Parathyroid adenoma (tissue), 2 donors: ENCODE results near the gene ZCCHC7.

ENCODE experiments used
- H2AFZ ChIP-seq: fragments of 300-600 bp; sonication (generic); one replicate; pipeline ENCODE4 v1.7.0; 2017; ENCODE audit warnings: antibody characterized with exemption, mild to moderate bottlenecking
- H3K27ac ChIP-seq: fragments of 300-600 bp; sonication (generic); one replicate; pipeline ENCODE4 v1.7.0; 2017
- H3K27me3 ChIP-seq: fragments of 300-600 bp; sonication (generic); one replicate; pipeline ENCODE4 v1.7.0; 2017; ENCODE audit warnings: low read length; ENCODE audit not compliant: control insufficient read depth, insufficient read depth
- H3K36me3 ChIP-seq: fragments of 300-600 bp; sonication (generic); one replicate; pipeline ENCODE4 v1.7.0; 2017; ENCODE audit warnings: low read length; ENCODE audit not compliant: control insufficient read depth, insufficient read depth
- H3K4me1 ChIP-seq: fragments of 300-600 bp; sonication (generic); one replicate; pipeline ENCODE4 v1.7.0; 2017; ENCODE audit warnings: control low read depth
- H3K4me2 ChIP-seq: fragments of 300-600 bp; sonication (generic); one replicate; pipeline ENCODE4 v1.7.0; 2017; ENCODE audit warnings: low read length
- H3K4me3 ChIP-seq: fragments of 300-600 bp; sonication (generic); one replicate; pipeline ENCODE4 v1.7.0; 2017; ENCODE audit warnings: low read depth, low read length
- H3K79me2 ChIP-seq: fragments of 300-600 bp; sonication (generic); one replicate; pipeline ENCODE4 v1.7.0; 2017; ENCODE audit warnings: control low read depth
- H3K9ac ChIP-seq: fragments of 300-600 bp; sonication (generic); one replicate; pipeline ENCODE4 v1.7.0; 2017; ENCODE audit warnings: mild to moderate bottlenecking
- H3K9me3 ChIP-seq: fragments of 300-600 bp; sonication (generic); one replicate; pipeline ENCODE4 v1.7.0; 2017; ENCODE audit warnings: low read length; ENCODE audit not compliant: control insufficient read depth
- CTCF ChIP-seq: fragments of 300-600 bp; sonication (generic); IDR thresholded peaks from one replicate; pipeline ENCODE4 v1.7.0; 2017; ENCODE audit warnings: antibody characterized with exemption, mild to moderate bottlenecking
- donor health status: primary hyperparathyroidism.

ZCCHC7 gene

GRCh38 chr9:37239224-37239859 lies 119.0 kb downstream of the ZCCHC7 start:
- Histone ChIP-seq H3K27me3 (no peaks in the 10 kb centered on the region), H2AFZ (no peak overlapping the region), H3K79me2 (peaks cover under 1% of the 10 kb centered on the region), H3K36me3 (no peaks in the 10 kb centered on the region), H3K27ac (no peak overlapping the region), H3K4me3 (no peak overlapping the region), H3K9me3 (no peaks in the 10 kb centered on the region), H3K4me2 (no peak overlapping the region), H3K9ac (no peak overlapping the region), H3K4me1 (no peaks in the 10 kb centered on the region)
- no peak for TF ChIP-seq CTCF

- Histone ChIP-seq H3K4me2 (no peak overlapping the region), H3K9ac (no peak overlapping the region), H3K36me3 (no peaks in the 10 kb centered on the region), H3K27ac (no peak overlapping the region), H3K27me3 (no peaks in the 10 kb centered on the region), H3K4me1 (no peaks in the 10 kb centered on the region), H3K9me3 (no peaks in the 10 kb centered on the region), H3K4me3 (no peak overlapping the region), H2AFZ (no peak overlapping the region), H3K79me2 (no peaks in the 10 kb centered on the region)
- TF ChIP-seq CTCF: no peak
Measured at GRCh38 chr9:37239921-37240320, 119.5 kb downstream of the ZCCHC7 start.

GRCh38 chr9:37241340-37241739 lies 121.0 kb downstream of the ZCCHC7 start:
- H3K4me2 ChIP-seq: no peak overlapping the region
- no peaks in the 10 kb centered on the region for H3K9me3 ChIP-seq
- no peak overlapping the region for H2AFZ ChIP-seq
- TF ChIP-seq CTCF: no peak
- no peak overlapping the region for H3K27ac ChIP-seq
- no peaks in the 10 kb centered on the region for H3K27me3 ChIP-seq
- no peaks in the 10 kb centered on the region for H3K36me3 ChIP-seq
- H3K4me3 ChIP-seq: no peak overlapping the region
- H3K4me1 ChIP-seq: no peaks in the 10 kb centered on the region
- no peak overlapping the region for H3K9ac ChIP-seq
- no peaks in the 10 kb centered on the region for H3K79me2 ChIP-seq

GRCh38 chr9:37242089-37242488 lies 121.7 kb downstream of the ZCCHC7 start:
- Histone ChIP-seq H3K27me3 (no peaks in the 10 kb centered on the region), H3K27ac (no peak overlapping the region), H3K79me2 (no peaks in the 10 kb centered on the region), H3K4me2 (no peak overlapping the region), H2AFZ (no peak overlapping the region), H3K9ac (no peak overlapping the region), H3K4me3 (no peak overlapping the region), H3K36me3 (no peaks in the 10 kb centered on the region), H3K4me1 (no peaks in the 10 kb centered on the region), H3K9me3 (no peaks in the 10 kb centered on the region)
- TF ChIP-seq CTCF: no peak
